Measurements from ENCODE around the gene NEURL2.
A peak's percentile ranks its signal among the peaks of the same experiment; 100 is the strongest.
"Not testable (repeated sequence)": the region's sequence is repeated elsewhere in the genome, so short reads cannot be mapped to it uniquely, and the experiment has no call there.

The NEURL2 gene

GRCh38 chr20:45933266-45934045 lies 42.4 kb upstream of the NEURL2 start:
- peak overlapping the region; percentile 95 for H3K4me3 ChIP-seq (ENCODE audit: insufficient read depth, low read depth, low read length, poor library complexity, severe bottlenecking)
- DNase-seq, result peak; percentile 17 to 51 (median 39)
- peak overlapping the region; percentile 98 for H3K27ac ChIP-seq (ENCODE audit: insufficient read depth, low read length, poor library complexity, severe bottlenecking)
- no peaks in the 10 kb centered on the region for H3K27me3 ChIP-seq (replicated peaks; ENCODE audit: control insufficient read depth, insufficient read depth, low read length, poor library complexity, severe bottlenecking)
- H3K4me1 ChIP-seq (ENCODE audit: control insufficient read depth, insufficient read depth, low read length, poor library complexity, severe bottlenecking), result peaks cover 20% of the 10 kb centered on the region
- peaks cover 17% of the 10 kb centered on the region for H3K36me3 ChIP-seq (ENCODE audit: control insufficient read depth, insufficient read depth, low read length)
- no peaks in the 10 kb centered on the region for H3K9me3 ChIP-seq (ENCODE audit: control insufficient read depth, low read length)

DNA sequence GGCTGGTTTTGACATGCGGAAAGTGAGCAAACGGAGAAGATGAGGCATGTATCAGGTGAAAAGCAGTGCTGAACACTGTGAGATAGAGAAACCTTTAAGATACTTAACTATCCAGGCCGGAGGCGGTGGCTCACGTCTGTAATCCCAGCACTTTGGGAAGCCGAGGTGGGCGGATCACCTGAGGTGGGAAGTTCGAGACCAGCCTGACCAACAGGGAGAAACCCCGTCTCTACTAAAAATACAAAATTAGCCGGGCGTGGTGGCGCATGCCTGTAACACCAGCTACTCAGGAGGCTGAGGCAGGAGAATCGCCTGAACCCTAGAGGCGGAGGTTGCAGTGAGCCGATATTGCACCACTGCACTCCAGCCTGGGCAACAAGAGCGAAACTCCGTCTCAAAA lies 40.7 kb upstream of the NEURL2 start:
- not testable (repeated sequence) for DNase-seq; H3K9me3 ChIP-seq (ENCODE audit: control insufficient read depth, low read length); H3K27me3 ChIP-seq (replicated peaks; ENCODE audit: control insufficient read depth, insufficient read depth, low read length, poor library complexity, severe bottlenecking); H3K27ac ChIP-seq (ENCODE audit: insufficient read depth, low read length, poor library complexity, severe bottlenecking); H3K36me3 ChIP-seq (ENCODE audit: control insufficient read depth, insufficient read depth, low read length); H3K4me3 ChIP-seq (ENCODE audit: insufficient read depth, low read depth, low read length, poor library complexity, severe bottlenecking)
- H3K4me1 ChIP-seq (ENCODE audit: control insufficient read depth, insufficient read depth, low read length, poor library complexity, severe bottlenecking), result peaks cover 11% of the 10 kb centered on the region

DNA sequence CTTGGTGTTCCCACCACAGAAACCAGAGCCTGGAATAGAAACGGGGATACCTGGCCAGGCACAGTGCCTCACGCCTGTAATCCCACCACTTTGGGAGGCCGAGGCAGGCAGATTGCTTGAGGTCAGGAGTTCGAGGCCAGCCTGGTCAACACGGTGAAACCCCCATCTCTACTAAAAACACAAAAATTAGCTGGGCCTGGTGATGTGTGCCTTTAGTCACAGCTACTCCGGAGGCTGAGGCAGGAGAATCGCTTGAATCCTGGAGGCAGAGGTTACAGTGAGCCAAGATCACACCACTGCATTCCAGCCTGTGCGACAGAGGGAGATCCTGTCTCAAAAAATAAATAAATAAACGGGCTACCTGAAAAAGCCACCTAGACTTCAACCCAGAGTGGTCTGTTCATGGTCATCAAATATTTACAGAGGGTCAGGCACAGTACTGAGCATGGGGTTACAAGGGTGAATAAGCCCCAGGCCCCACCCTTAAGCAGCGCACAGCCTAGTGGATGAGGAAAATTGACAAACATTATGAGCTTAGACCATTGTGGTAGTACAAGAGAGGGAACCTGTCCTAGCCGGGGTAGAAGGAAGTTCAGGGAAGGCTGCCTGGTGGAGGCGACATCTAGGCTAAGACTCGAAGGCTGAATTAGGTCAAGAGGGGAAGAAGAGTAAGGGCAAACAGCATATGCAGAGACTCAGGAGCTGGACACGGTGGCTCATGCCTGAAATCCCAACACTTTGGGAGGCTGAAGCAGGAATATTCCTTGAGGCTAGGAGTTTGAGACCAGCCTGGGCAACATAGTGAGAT lies 36.3 kb upstream of the NEURL2 start:
- Histone ChIP-seq H3K4me1 (ENCODE audit: control insufficient read depth, insufficient read depth, low read length, poor library complexity, severe bottlenecking) (peaks cover 3% of the 10 kb centered on the region), H3K27me3 (replicated peaks; ENCODE audit: control insufficient read depth, insufficient read depth, low read length, poor library complexity, severe bottlenecking) (no peaks in the 10 kb centered on the region), H3K27ac (ENCODE audit: insufficient read depth, low read length, poor library complexity, severe bottlenecking) (no peak overlapping the region), H3K4me3 (ENCODE audit: insufficient read depth, low read depth, low read length, poor library complexity, severe bottlenecking) (no peak overlapping the region), H3K9me3 (ENCODE audit: control insufficient read depth, low read length) (no peaks in the 10 kb centered on the region), H3K36me3 (ENCODE audit: control insufficient read depth, insufficient read depth, low read length) (no peaks in the 10 kb centered on the region)
- no peak for DNase-seq

GRCh38 chr20:45926731-45927070 lies 35.7 kb upstream of the NEURL2 start:
- no peaks in the 10 kb centered on the region for H3K36me3 ChIP-seq (ENCODE audit: control insufficient read depth, insufficient read depth, low read length)
- H3K4me3 ChIP-seq (ENCODE audit: insufficient read depth, low read depth, low read length, poor library complexity, severe bottlenecking), result no peak overlapping the region
- H3K9me3 ChIP-seq (ENCODE audit: control insufficient read depth, low read length), result no peaks in the 10 kb centered on the region
- no peak for DNase-seq
- H3K27me3 ChIP-seq (replicated peaks; ENCODE audit: control insufficient read depth, insufficient read depth, low read length, poor library complexity, severe bottlenecking), result no peaks in the 10 kb centered on the region
- no peak overlapping the region for H3K27ac ChIP-seq (ENCODE audit: insufficient read depth, low read length, poor library complexity, severe bottlenecking)
- H3K4me1 ChIP-seq (ENCODE audit: control insufficient read depth, insufficient read depth, low read length, poor library complexity, severe bottlenecking), result peaks cover 3% of the 10 kb centered on the region

- no peak for DNase-seq
- no peaks in the 10 kb centered on the region for H3K27me3 ChIP-seq (replicated peaks; ENCODE audit: control insufficient read depth, insufficient read depth, low read length, poor library complexity, severe bottlenecking)
- no peak overlapping the region for H3K27ac ChIP-seq (ENCODE audit: insufficient read depth, low read length, poor library complexity, severe bottlenecking)
- no peaks in the 10 kb centered on the region for H3K36me3 ChIP-seq (ENCODE audit: control insufficient read depth, insufficient read depth, low read length)
- no peaks in the 10 kb centered on the region for H3K9me3 ChIP-seq (ENCODE audit: control insufficient read depth, low read length)
- H3K4me3 ChIP-seq (ENCODE audit: insufficient read depth, low read depth, low read length, poor library complexity, severe bottlenecking), result no peak overlapping the region
- H3K4me1 ChIP-seq (ENCODE audit: control insufficient read depth, insufficient read depth, low read length, poor library complexity, severe bottlenecking), result peaks cover 3% of the 10 kb centered on the region
Measured at GRCh38 chr20:45925821-45926506, 35.0 kb upstream of the NEURL2 start.

DNA sequence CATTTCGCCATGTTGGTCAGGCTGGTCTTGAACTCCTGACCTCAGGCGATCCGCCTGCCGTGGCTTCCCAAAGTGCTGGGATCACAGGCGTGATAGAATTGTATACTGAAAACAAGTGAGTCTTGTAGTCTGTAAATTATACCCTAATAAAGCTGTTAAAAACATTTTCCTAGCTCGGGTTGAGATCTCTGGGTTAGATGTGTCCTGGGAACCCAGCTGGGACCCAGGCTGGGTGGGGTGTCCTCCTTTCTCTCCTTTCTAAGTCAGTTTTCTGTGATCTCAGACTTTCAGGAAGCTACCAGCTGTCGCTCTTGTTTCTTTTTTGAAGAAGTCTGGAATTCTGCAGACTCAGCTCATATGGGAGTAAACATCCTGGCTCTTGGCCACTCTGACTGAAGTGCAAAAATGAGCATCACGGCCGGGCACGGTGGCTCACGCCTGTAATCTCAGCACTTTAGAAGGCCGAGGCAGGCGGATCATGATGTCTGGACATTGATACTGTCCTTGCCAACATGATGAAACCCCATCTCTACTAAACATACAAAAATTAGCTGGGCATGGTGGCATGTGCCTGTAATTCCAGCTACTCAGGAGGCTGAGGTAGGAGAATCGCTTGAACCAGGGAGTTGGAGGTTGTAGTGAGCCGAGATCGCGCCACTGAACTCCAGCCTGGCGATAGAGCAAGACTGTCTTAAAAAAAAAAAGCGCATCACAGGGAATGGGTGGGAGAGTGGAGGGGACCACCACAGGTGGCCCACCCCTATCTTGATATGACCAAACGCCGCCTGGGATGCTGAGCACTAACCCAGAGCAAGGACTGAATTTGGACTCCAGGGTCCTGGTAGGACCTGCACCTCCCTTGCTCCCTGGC lies 33.6 kb upstream of the NEURL2 start:
- H3K36me3 ChIP-seq (ENCODE audit: control insufficient read depth, insufficient read depth, low read length), result no peaks in the 10 kb centered on the region
- peaks cover 3% of the 10 kb centered on the region for H3K4me1 ChIP-seq (ENCODE audit: control insufficient read depth, insufficient read depth, low read length, poor library complexity, severe bottlenecking)
- no peaks in the 10 kb centered on the region for H3K27me3 ChIP-seq (replicated peaks; ENCODE audit: control insufficient read depth, insufficient read depth, low read length, poor library complexity, severe bottlenecking)
- no peak overlapping the region for H3K4me3 ChIP-seq (ENCODE audit: insufficient read depth, low read depth, low read length, poor library complexity, severe bottlenecking)
- no peaks in the 10 kb centered on the region for H3K9me3 ChIP-seq (ENCODE audit: control insufficient read depth, low read length)
- no peak for DNase-seq
- no peak overlapping the region for H3K27ac ChIP-seq (ENCODE audit: insufficient read depth, low read length, poor library complexity, severe bottlenecking)

DNA sequence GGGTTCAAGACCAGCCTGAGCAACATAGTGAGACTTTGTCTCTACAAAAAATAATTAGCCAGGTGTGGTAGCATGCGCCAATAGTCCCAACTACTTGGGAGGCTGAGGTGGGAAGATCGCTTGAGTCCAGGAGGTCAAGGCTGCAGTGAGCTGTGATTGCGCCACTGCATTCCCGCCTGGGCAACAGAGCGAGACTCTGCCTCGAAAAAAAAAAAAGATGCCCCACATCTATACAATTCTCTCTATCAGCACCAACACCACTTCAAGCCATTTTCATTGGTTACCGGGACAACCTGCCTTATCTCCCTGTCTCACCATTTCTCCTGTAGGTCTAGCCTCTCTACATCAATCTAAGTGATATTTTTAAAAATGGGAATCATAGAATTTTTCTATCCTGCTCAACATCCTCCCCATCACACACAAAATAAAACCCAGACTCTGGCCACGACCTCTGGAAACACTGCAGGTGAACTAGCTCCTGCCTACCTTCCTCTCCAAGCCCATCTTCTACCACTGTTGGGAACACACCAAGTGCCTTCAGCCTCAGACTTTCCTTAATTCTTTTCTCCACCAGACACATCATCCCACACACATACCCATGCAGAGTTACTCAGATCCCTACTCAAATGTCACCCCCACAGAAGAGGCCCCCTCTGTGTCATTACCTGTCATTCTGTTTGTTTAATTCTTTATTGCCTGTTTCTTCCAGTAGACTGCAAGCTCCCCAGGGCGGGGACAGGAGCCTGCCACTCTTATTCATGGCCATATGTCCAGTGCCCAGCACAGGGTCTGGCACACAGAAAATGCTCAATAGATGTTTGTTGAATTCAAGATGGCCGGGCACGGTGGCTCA lies 30.6 kb upstream of the NEURL2 start:
- DNase-seq, result no peak
- no peak overlapping the region for H3K4me3 ChIP-seq (ENCODE audit: insufficient read depth, low read depth, low read length, poor library complexity, severe bottlenecking)

GRCh38 chr20:45920462-45921336 lies 29.7 kb upstream of the NEURL2 start:
- no peak overlapping the region for H3K4me3 ChIP-seq (ENCODE audit: insufficient read depth, low read depth, low read length, poor library complexity, severe bottlenecking)
- no peak for DNase-seq
- H3K9me3 ChIP-seq (ENCODE audit: control insufficient read depth, low read length), result no peaks in the 10 kb centered on the region
- no peak overlapping the region for H3K27ac ChIP-seq (ENCODE audit: insufficient read depth, low read length, poor library complexity, severe bottlenecking)
- peaks cover 3% of the 10 kb centered on the region for H3K4me1 ChIP-seq (ENCODE audit: control insufficient read depth, insufficient read depth, low read length, poor library complexity, severe bottlenecking)
- H3K27me3 ChIP-seq (replicated peaks; ENCODE audit: control insufficient read depth, insufficient read depth, low read length, poor library complexity, severe bottlenecking), result no peaks in the 10 kb centered on the region
- H3K36me3 ChIP-seq (ENCODE audit: control insufficient read depth, insufficient read depth, low read length), result no peaks in the 10 kb centered on the region

More for the DNA sequence above, 30.6 kb upstream of the NEURL2 start:
- peaks cover 3% of the 10 kb centered on the region for H3K4me1 ChIP-seq (ENCODE audit: control insufficient read depth, insufficient read depth, low read length, poor library complexity, severe bottlenecking)
- no peaks in the 10 kb centered on the region for H3K9me3 ChIP-seq (ENCODE audit: control insufficient read depth, low read length)
- no peak overlapping the region for H3K27ac ChIP-seq (ENCODE audit: insufficient read depth, low read length, poor library complexity, severe bottlenecking)
- H3K27me3 ChIP-seq (replicated peaks; ENCODE audit: control insufficient read depth, insufficient read depth, low read length, poor library complexity, severe bottlenecking), result no peaks in the 10 kb centered on the region
- no peaks in the 10 kb centered on the region for H3K36me3 ChIP-seq (ENCODE audit: control insufficient read depth, insufficient read depth, low read length)

Data from effector memory CD4-positive, alpha-beta T cell (primary cell).